ENCODE measurements around the gene MAIP1. TPM values are rescaled to one million over a fixed set of nuclear protein-coding genes. Genes with fewer than 3 reads are reported as not detected.

The MAIP1 gene
- total and polyA plus RNA-seq, 9 of the 15 experiments (the other 6 are each of a cell fraction or from before 2014, with no cell fraction given): 3.6 to 30.0 (median 24.5) TPM

DNA sequence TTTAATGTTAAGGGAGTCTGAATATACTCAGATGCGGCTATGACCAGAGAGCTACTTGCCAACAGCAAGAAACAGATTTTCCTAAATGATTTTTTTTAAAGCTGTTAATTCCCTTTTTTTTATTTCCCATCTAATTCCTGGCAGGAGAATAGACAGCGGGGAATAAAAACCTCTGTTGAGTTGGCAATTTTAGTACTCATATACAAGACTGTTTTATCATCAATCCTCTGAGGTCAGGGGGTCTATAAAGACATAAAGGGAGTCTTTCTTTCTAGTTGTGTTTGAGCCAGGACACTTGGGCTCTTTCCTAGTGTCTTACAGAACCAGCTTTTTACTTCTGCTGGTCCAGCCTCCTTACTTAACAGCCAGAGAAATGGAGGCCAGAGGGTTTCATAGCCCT lies 29.4 kb downstream of the MAIP1 start:
- no peaks in the 10 kb centered on the region; the same call in 1 of the 2 replicates for H4K20me1 ChIP-seq (replicated peaks; ENCODE audit: control insufficient read depth, insufficient read depth, low read length)
- no peak for TF ChIP-seq ZZZ3 (IDR thresholded peaks at IDR 0.05)
- TF ChIP-seq, protein P1, sequence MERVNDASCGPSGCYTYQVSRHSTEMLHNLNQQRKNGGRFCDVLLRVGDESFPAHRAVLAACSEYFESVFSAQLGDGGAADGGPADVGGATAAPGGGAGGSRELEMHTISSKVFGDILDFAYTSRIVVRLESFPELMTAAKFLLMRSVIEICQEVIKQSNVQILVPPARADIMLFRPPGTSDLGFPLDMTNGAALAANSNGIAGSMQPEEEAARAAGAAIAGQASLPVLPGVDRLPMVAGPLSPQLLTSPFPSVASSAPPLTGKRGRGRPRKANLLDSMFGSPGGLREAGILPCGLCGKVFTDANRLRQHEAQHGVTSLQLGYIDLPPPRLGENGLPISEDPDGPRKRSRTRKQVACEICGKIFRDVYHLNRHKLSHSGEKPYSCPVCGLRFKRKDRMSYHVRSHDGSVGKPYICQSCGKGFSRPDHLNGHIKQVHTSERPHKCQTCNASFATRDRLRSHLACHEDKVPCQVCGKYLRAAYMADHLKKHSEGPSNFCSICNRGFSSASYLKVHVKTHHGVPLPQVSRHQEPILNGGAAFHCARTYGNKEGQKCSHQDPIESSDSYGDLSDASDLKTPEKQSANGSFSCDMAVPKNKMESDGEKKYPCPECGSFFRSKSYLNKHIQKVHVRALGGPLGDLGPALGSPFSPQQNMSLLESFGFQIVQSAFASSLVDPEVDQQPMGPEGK (CRISPR knock-in tag; IDR thresholded peaks at IDR 0.05; ENCODE audit: borderline replicate concordance): no peak
- TF ChIP-seq, protein P2, sequence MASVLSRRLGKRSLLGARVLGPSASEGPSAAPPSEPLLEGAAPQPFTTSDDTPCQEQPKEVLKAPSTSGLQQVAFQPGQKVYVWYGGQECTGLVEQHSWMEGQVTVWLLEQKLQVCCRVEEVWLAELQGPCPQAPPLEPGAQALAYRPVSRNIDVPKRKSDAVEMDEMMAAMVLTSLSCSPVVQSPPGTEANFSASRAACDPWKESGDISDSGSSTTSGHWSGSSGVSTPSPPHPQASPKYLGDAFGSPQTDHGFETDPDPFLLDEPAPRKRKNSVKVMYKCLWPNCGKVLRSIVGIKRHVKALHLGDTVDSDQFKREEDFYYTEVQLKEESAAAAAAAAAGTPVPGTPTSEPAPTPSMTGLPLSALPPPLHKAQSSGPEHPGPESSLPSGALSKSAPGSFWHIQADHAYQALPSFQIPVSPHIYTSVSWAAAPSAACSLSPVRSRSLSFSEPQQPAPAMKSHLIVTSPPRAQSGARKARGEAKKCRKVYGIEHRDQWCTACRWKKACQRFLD (CRISPR knock-in tag; IDR thresholded peaks at IDR 0.05): no peak
- no peak for TF ChIP-seq SRSF3 (IDR thresholded peaks at IDR 0.05; ENCODE audit: insufficient read depth, low read length)
- TF ChIP-seq, protein P3, sequence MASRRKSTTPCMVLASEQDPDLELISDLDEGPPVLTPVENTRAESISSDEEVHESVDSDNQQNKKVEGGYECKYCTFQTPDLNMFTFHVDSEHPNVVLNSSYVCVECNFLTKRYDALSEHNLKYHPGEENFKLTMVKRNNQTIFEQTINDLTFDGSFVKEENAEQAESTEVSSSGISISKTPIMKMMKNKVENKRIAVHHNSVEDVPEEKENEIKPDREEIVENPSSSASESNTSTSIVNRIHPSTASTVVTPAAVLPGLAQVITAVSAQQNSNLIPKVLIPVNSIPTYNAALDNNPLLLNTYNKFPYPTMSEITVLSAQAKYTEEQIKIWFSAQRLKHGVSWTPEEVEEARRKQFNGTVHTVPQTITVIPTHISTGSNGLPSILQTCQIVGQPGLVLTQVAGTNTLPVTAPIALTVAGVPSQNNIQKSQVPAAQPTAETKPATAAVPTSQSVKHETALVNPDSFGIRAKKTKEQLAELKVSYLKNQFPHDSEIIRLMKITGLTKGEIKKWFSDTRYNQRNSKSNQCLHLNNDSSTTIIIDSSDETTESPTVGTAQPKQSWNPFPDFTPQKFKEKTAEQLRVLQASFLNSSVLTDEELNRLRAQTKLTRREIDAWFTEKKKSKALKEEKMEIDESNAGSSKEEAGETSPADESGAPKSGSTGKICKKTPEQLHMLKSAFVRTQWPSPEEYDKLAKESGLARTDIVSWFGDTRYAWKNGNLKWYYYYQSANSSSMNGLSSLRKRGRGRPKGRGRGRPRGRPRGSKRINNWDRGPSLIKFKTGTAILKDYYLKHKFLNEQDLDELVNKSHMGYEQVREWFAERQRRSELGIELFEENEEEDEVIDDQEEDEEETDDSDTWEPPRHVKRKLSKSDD (conservative IDR thresholded peaks at IDR 0.05; ENCODE audit: low read length): no peak
- TF ChIP-seq MTF1 (CRISPR knock-in tag; IDR thresholded peaks at IDR 0.05; ENCODE audit: borderline replicate concordance): no peak
- no peak for TF ChIP-seq ZNF3 (CRISPR knock-in tag; IDR thresholded peaks at IDR 0.05)
- TF ChIP-seq MYC (IDR thresholded peaks at IDR 0.05; ENCODE audit: low read depth, low read length): no peak
- TF ChIP-seq MYC (CRISPR knock-in tag; IDR thresholded peaks at IDR 0.05; ENCODE audit: borderline replicate concordance, low read depth): no peak
- no peak for TF ChIP-seq PRMT5 (CRISPR knock-in tag; IDR thresholded peaks at IDR 0.05)
- TF ChIP-seq, protein P4, sequence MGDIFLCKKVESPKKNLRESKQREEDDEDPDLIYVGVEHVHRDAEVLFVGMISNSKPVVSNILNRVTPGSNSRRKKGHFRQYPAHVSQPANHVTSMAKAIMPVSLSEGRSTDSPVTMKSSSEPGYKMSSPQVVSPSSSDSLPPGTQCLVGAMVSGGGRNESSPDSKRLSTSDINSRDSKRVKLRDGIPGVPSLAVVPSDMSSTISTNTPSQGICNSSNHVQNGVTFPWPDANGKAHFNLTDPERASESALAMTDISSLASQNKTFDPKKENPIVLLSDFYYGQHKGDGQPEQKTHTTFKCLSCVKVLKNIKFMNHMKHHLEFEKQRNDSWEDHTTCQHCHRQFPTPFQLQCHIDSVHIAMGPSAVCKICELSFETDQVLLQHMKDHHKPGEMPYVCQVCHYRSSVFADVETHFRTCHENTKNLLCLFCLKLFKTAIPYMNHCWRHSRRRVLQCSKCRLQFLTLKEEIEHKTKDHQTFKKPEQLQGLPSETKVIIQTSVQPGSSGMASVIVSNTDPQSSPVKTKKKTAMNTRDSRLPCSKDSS (IDR thresholded peaks at IDR 0.05; ENCODE audit: low read depth, partially characterized antibody): no peak
- TF ChIP-seq NR2C2 (CRISPR knock-in tag; IDR thresholded peaks at IDR 0.05): no peak
- no peak for TF ChIP-seq NR2C2 (tag; IDR thresholded peaks at IDR 0.05)
- no peak for TF ChIP-seq ZNF134 (CRISPR knock-in tag; conservative IDR thresholded peaks at IDR 0.05)
- no peak for TF ChIP-seq RBM14 (IDR thresholded peaks at IDR 0.05; ENCODE audit: borderline replicate concordance, insufficient read depth, low read depth, low read length)
- no peak for TF ChIP-seq ZNF507 (tag; conservative IDR thresholded peaks at IDR 0.05)
- ATAC-seq (no peak), FAIRE-seq (no peak), DNase-seq (ENCODE audit: extremely low read depth in 1 of 4, low spot score in 3 of 4) (no peak)
- no peaks in the 10 kb centered on the region for H3K27me3 ChIP-seq (ENCODE audit: control insufficient read depth in 2 of 2, insufficient read depth in 2 of 2, low read length in 2 of 2)
- no peak overlapping the region for H3K9ac ChIP-seq (ENCODE audit: insufficient read depth in 1 of 2, low read depth in 2 of 2, low read length in 2 of 2)
- H3K9me1 ChIP-seq (ENCODE audit: control insufficient read depth, insufficient read depth, low read length): no peaks in the 10 kb centered on the region
- no TSS peak for BruUV-seq (replicated peaks)
- intact Hi-C loops (cut with micrococcal nuclease): loop anchor here (5.0 to 10.0 kb wide), 4 partner anchors 210 to 610 kb away; partner anchors contain the start of gene SPATS2L
- H3K4me3 ChIP-seq: no peak overlapping the region
- no peaks in the 10 kb centered on the region for H3K36me3 ChIP-seq (ENCODE audit: control insufficient read depth, insufficient read depth, low read length)
- no peaks in the 10 kb centered on the region for H3K79me2 ChIP-seq (ENCODE audit: control insufficient read depth, insufficient read depth, low read length)
- H3K27ac ChIP-seq (ENCODE audit: extremely low read depth, low read depth, low read length): no peak overlapping the region
- H3K9me3 ChIP-seq (replicated peaks; ENCODE audit: control insufficient read depth, insufficient read depth, low read depth, low read length): no peaks in the 10 kb centered on the region; the same call in 1 of the 2 replicates
- H3K4me1 ChIP-seq (replicated peaks in 1 of 2; ENCODE audit: control insufficient read depth in 2 of 2, insufficient read depth in 2 of 2, low read length in 2 of 2): peaks cover 0 to 11% of the 10 kb centered on the region in 2 experiments; a peak in 2 of 5 replicates
- in situ Hi-C loops (cut with MboI): no loop called here
- H2AFZ ChIP-seq (ENCODE audit: low read depth, low read length): no peak overlapping the region
- CTCF ChIA-PET (ENCODE audit: low intra/inter-chr PET ratio): no interaction called here
- WGBS (ENCODE audit: insufficient coverage, low coverage, missing lambda C conversion rate): 71% methylated on average over 2 of the region's 2 CpGs
- POLR2A ChIA-PET: no interaction called here
- H3K4me2 ChIP-seq (ENCODE audit: insufficient read depth, low read length): no peak overlapping the region

Data from K562 (cell line).